A673 (cell line): Measurements from ENCODE around the gene CEBPE.

Experiments used
- CTCF ChIP-seq: fragments of 300-800, 200-600 bp; sonication (generic); conservative IDR thresholded peaks from 2 replicates; pipeline ENCODE4 v1.5.1; 2017; ENCODE audit warnings: low read depth, mild to moderate bottlenecking, antibody characterized with exemption, low read length, moderate library complexity, mixed read lengths
- EZH2 ChIP-seq: fragments of 200-600 bp; sonication (generic); IDR thresholded peaks from 2 replicates; pipeline ENCODE4 v1.6.1; 2017; ENCODE audit warnings: borderline replicate concordance, low read depth, mild to moderate bottlenecking, mixed read lengths, antibody characterized with exemption, low read length; ENCODE audit not compliant: poor library complexity, severe bottlenecking

DNA sequence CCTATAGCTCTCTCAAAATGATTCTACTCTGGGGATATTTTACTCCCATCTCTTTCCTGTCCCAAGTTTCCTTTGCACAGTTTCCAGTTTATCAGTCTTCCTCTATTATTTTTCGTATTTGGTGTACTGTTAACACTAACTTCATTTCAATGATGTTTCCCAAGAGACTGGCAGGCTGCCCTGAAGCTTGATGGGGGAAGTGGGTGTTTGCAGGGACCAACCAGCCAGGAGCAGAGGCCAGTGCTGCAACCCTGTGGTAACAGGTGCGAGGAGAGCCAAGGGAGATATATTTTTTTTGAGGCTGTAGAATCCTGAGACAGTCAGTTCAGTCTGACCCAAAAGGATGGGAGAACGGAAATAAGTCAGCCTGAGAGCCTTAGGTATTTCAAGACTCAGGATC lies 11.8 kb upstream of the CEBPE start:
- TF ChIP-seq EZH2 (no peak), CTCF (no peak)
